NCI-H510A (cell line): ENCODE measurements around the gene IPPK.
"Not testable (repeated sequence)": the region's sequence is repeated elsewhere in the genome, so short reads cannot be mapped to it uniquely, and the experiment has no call there.

Source experiments
- DNase-seq: peaks from one replicate; lab custom pipeline; 2025; lab: John Stamatoyannopoulos, UW

The IPPK gene

GRCh38 chr9:92613268-92614122 lies 56.4 kb downstream of the IPPK start:
- no peak for DNase-seq

DNA sequence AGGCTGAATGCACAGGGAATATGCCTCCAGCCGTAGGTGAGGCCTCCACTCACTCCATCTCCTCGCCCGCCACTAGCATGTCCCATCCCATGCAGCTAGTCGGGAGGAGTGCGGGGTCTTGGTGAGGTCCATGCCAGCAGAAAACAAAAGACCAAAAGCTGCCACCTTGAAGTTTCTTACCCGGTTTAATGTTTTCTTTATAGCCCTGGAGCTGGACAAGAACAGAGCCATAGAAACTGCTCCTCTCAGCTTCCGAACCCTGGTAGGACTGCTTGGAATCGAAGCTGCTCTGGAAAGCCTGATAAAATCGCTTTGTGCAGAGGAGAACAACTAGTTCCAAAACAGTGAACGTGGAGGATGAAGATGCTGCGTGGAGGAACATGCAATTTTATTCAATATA lies 57.1 kb downstream of the IPPK start:
- DNase-seq = no peak

DNA sequence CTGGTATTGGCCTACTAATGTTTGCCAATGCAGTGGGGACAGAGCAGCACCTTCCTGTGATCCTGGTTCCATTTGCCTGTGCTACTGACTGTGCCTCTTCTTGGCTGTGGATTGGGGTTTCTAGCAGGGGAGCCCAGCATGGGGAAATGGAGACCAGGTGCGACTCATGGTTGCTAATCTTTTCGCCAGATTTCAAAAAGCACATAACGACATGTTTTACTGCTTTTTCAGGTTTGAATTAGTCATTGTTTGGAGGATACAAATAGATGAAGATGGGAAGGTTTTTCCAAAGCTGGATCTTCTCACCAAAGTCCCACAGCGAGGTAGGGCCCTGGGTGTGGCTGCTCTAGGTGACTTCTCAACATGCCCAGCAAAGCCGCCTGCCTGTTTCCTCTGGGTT lies 57.6 kb downstream of the IPPK start:
- no peak for DNase-seq

GRCh38 chr9:92611621-92612285 lies 58.2 kb downstream of the IPPK start:
- no peak for DNase-seq

DNA sequence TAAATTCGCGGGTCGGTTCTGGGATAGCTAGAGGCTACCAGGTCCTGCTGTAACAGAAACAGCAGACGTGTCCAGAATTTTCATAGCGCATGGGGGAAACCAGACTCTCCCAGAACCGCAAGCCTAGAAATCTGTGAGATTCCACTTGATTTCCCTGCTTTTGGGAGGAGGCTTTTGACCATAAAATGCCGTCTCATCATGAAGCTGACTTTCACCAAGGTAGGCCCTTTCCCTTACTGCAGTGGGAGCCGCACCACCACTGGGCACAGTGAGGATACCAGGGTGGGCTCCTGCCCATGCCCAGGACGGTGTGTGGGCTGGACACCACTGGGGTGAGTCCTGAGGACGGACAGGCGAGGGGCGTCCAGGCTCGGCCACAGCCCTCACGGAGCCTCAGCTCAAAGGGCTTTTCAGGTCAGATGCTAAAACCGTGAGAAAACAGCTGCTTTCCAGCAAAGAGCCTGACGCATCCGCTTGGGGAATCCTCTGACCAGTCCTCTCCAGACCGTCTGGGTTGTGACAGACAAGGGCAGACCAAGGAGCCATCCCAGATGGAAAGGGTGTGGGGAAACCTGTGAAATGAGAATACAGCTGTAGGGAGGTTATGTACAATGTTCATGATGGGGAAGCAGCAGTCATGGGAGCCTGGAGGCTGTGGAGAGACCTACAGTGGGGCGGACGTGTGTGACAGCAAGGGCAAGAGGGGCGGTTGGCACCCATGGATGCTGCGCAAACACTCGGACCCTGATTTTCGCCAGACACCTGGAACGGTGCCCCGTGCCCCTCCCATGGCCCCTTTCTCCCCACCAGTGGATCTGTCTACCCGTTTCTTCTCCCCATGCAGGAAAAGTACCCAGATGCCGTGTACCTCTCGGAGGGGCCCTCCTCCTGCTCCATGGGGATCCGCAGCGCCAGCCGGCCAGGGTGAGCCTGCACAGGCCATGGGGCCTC lies 59.2 kb downstream of the IPPK start:
- DNase-seq = no peak

DNA sequence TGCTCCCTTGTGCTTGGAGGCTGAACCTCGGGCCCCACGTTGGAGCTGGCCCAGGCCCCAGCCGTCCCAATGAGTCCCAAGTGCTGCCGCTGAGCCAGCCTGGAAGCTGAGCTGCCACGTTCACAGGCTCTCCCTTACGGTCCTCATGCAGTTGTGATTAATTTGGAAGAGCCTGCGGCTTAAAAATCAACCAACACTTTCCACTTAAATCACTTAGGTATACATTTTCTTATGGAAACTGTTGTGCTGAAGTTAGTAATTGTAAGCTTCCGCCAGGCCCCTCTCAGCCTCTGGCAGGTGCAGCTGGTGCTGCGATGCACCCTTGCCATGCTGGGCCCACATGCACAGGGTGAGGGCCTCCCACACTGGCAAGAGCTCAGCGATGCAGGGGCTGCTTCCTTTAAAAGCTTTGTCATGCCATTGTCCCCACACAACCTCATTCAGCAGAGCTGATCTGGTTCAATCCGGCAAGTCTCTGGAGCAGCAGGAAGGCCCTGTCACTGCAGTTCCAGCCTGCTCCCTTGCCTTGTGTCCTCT lies 61.0 kb downstream of the IPPK start:
- DNase-seq = peak; percentile 80

DNA sequence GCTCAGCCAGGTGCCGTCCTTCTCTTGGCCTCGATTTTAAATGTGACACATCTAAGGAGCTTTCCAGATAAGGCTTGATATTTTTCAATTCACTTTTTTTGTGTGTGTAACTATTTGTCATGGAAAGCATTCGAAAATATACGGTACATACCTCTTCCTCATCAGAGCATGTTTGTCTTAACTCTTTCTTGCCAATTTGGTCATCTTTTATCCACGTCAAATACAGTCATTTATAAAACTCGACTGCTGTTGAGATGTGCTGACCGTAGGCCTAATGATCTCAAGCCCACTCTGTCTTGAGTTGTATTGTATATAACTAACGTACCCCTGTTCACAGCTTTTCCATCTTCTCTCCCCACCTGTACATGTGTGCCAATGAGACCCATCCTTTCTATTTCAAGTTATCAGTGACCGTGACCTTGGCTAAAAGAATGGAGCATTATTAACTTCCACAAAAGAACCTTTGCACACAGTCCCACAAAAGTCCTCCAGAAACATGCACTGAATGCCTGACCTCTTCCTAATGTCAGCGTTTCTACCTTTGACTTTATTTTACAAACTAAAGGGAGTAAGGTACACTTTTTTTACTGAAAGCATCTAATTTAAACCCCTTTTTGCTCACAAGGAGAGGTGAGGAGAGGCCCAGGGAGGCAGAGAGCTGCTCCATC lies 61.6 kb downstream of the IPPK start:
- no peak for DNase-seq

- peak; percentile 86 for DNase-seq
Observed at GRCh38 chr9:92607773-92608172, 62.2 kb downstream of the IPPK start.

- no peak for DNase-seq
Observed at GRCh38 chr9:92607088-92607487, 62.8 kb downstream of the IPPK start.

DNA sequence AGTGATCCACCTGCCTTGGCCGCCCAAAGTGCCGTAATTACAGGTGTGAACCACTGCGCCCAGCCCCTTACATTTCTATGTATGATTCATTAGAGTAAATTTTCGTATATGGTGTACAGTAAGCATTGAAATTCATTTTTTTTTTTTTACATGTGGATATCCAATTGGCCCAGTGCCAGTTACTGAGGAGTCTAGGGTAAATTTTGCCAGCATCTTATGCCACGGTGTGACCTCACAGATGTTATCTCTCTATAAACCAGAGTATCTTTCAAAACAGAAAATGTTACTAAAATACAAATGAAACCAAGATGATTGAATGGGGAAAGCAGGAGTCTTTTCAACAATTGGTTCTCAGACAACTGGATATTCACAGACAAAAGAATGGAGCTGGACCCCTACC lies 64.7 kb downstream of the IPPK start:
- no peak for DNase-seq

DNA sequence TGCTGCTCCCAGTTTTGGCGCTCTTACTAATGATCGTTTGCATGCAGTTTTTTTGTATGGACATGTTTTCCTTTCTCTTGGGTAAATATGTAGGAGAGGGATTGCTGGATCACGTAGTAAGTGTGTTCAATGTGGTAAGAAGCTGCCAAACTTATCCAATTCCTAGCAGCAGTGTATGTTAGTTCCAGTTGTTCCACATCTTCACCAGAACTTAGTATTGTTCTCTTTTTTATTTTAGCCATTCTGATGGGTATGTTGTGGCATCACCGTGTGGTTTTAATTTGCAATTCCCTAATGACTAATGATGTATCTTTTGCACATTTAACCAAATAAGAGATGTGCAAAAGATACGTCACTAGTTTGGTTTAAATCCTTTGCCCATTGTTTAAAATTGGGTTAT lies 65.9 kb downstream of the IPPK start:
- no peak for DNase-seq

DNA sequence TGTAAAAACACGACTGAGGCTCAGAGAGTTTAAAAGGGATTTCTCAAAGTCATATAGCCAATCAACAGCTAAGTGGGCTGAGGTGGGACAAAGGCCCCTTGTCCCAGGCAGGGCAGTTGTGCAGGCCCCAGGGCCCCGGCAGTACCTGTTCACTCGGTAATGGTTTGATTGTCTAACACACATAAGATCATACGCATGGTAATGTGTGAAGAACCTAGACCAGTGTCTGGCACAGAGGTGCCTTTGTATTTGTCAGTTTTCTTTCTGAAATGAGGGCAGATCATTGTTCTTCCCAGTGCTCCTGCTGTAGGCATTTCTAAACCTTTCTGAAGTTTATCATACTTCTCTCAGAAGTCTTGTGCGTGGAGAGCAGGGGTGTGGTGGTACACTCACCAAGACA lies 66.8 kb downstream of the IPPK start:
- DNase-seq = no peak

- no peak for DNase-seq
Observed at GRCh38 chr9:92602413-92602812, 67.5 kb downstream of the IPPK start.

GRCh38 chr9:92601451-92601850 lies 68.5 kb downstream of the IPPK start:
- DNase-seq = no peak

DNA sequence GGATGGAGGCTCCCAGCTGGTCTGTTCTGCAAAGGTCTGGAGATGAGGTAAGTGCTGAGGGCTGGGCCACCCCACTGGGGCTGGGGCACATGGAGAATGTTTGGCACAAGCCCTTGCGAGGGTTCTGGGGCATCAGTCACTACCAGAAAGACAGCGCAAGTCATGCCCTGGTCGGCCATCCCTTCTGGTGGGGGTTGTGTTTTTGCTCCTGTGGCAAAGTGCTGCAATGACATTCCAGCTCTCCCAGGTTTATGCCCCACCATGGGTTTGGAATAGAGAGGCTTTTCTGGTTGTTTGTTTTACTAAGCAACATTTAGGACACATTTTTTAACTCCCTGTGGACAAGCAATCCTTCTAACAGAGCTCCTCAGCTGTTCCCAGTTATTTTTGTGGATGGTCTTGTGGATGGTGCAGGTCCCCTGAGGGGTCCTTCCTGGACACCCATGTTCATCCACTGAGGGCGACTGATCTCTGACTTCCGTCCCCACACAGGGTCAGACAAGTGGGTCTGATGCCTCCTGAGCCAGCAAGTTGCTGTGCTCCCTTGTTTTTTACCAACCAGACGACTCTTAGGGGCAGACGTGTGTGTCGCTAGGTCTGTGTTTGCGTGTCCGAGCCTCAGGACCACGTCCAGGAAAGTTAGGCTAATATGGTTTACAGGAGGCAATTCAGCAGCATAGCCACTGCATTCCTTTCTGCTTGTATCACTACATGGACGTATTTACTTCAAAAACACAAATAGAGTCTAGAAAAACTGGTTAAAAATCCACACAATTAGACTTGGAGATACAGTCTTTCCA lies 69.3 kb downstream of the IPPK start:
- DNase-seq = no peak

GRCh38 chr9:92599938-92600461 lies 69.9 kb downstream of the IPPK start:
- no peak for DNase-seq

GRCh38 chr9:92598382-92598781 lies 71.5 kb downstream of the IPPK start:
- DNase-seq = no peak

DNA sequence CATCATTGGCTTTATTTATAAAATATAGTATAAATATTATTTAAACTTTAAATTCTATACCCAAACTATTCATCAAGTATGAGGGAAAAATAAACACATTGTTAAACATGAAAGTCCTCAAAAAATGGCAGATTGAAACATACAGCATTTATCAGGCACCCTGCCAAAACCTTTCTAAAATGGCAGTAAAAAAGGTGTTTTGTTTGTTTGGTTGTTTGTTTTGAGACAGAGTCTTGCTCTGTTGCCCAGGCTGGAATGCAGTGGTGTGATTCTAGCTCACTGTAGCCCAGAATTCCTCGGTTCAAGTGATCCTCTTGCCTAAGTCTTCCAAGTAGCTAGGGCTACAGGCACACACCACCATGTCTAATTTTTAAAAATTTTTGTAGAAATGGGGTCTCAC lies 74.0 kb downstream of the IPPK start:
- DNase-seq = no peak

- not testable (repeated sequence) for DNase-seq
Observed at GRCh38 chr9:92595075-92595474, 74.9 kb downstream of the IPPK start.
